GM12878 (cell line): Measurements from ENCODE around the gene UMAD1. TPM values are rescaled to one million over a fixed set of nuclear protein-coding genes. Genes with fewer than 3 reads are reported as not detected.

Experiments used
- ATF2 ChIP-seq: IDR thresholded peaks from 2 replicates; pipeline ENCODE4 v1.6.1; 2012; ENCODE audit warnings: low read length, inconsistent platforms
- CEBPZ ChIP-seq: fragments of 150-350 bp; IDR thresholded peaks from 2 replicates; pipeline ENCODE4 v1.6.1; 2016; ENCODE audit warnings: low read depth, low read length
- CHD1 ChIP-seq: IDR thresholded peaks from 2 replicates; pipeline ENCODE4 v1.6.1; 2012; ENCODE audit warnings: low read depth, low read length, improper control_type of control experiment
- CHD2 ChIP-seq: IDR thresholded peaks from 2 replicates; pipeline ENCODE4 v1.6.1; 2011; ENCODE audit warnings: low read depth, low read length, improper control_type of control experiment, borderline replicate concordance
- CHD4 ChIP-seq: fragments of 200-600 bp; sonication (generic); IDR thresholded peaks from 2 replicates; pipeline ENCODE4 v1.6.1; 2016; ENCODE audit warnings: mild to moderate bottlenecking
- CTCF ChIP-seq, 3 experiments: IDR thresholded peaks in 2 of 3; conservative IDR thresholded peaks in 1 of 3; 2 replicates each; pipeline ENCODE4 v1.5.1; 2011; ENCODE audit warnings: low read depth in 3 of 3, low read length in 3 of 3, mild to moderate bottlenecking in 3 of 3, control low read depth in 2 of 3, moderate library complexity in 2 of 3, inconsistent platforms in 1 of 3, mixed read lengths in 1 of 3; ENCODE audit not compliant: control insufficient read depth in 2 of 3, insufficient read depth in 1 of 3; ENCODE audit errors: extremely low read depth in 1 of 3
- E4F1 ChIP-seq: fragments of 450-650 bp; IDR thresholded peaks from 2 replicates; pipeline ENCODE4 v1.6.1; 2018; ENCODE audit warnings: borderline replicate concordance, mild to moderate bottlenecking; ENCODE audit not compliant: partially characterized antibody
- FOXM1 ChIP-seq: IDR thresholded peaks from 2 replicates; pipeline ENCODE4 v1.6.1; 2012; ENCODE audit warnings: low read depth, mild to moderate bottlenecking, inconsistent platforms, low read length, moderate library complexity
- MEF2B ChIP-seq: fragments of 450-650 bp; IDR thresholded peaks from 2 replicates; pipeline ENCODE4 v1.6.1; 2018; ENCODE audit warnings: mild to moderate bottlenecking, moderate library complexity; ENCODE audit not compliant: partially characterized antibody, poor library complexity, severe bottlenecking
- MTA3 ChIP-seq: IDR thresholded peaks from 2 replicates; pipeline ENCODE4 v1.6.1; 2012; ENCODE audit warnings: low read length, inconsistent platforms, borderline replicate concordance
- NFIC ChIP-seq: IDR thresholded peaks from 2 replicates; pipeline ENCODE4 v1.6.1; 2012; ENCODE audit warnings: low read depth, mild to moderate bottlenecking, inconsistent platforms, low read length, moderate library complexity
- NFXL1 ChIP-seq: fragments of 450-650 bp; IDR thresholded peaks from 2 replicates; pipeline ENCODE4 v1.6.1; 2017; ENCODE audit warnings: antibody characterized with exemption, mild to moderate bottlenecking, borderline replicate concordance
- PAX5 ChIP-seq: IDR thresholded peaks from 2 replicates; pipeline ENCODE4 v1.6.1; 2011; ENCODE audit warnings: low read depth, low read length, borderline replicate concordance
- POLR2AphosphoS2 ChIP-seq: IDR thresholded peaks from 2 replicates; pipeline ENCODE4 v1.6.1; 2011; ENCODE audit warnings: low read depth, mild to moderate bottlenecking, low read length, improper control_type of control experiment, moderate library complexity
- RUNX3 ChIP-seq: IDR thresholded peaks from 2 replicates; pipeline ENCODE4 v1.6.1; 2012; ENCODE audit warnings: low read length, inconsistent platforms
- SIN3A ChIP-seq: IDR thresholded peaks from 2 replicates; pipeline ENCODE4 v1.6.1; 2012; ENCODE audit warnings: low read depth, low read length, improper control_type of control experiment
- SIX5 ChIP-seq: IDR thresholded peaks from 2 replicates; pipeline ENCODE4 v1.6.1; 2011; ENCODE audit warnings: mild to moderate bottlenecking, low read depth, low read length, moderate library complexity; ENCODE audit not compliant: severe bottlenecking
- SMAD1 ChIP-seq: fragments of 450-650 bp; IDR thresholded peaks from 2 replicates; pipeline ENCODE4 v1.6.1; 2018; ENCODE audit warnings: mild to moderate bottlenecking, low read depth; ENCODE audit not compliant: partially characterized antibody
- ZBED1 ChIP-seq: IDR thresholded peaks from 2 replicates; pipeline ENCODE4 v1.6.1; 2016; ENCODE audit warnings: borderline replicate concordance
- ZNF24 ChIP-seq: fragments of 450-650 bp; IDR thresholded peaks from 2 replicates; pipeline ENCODE4 v1.6.1; 2017; ENCODE audit warnings: antibody characterized with exemption, mild to moderate bottlenecking
- polyA plus RNA-seq, 11 experiments: library from polyadenylated mRNA; depleted of rRNA in 4 of 11; unstranded in 6 of 11; stranded (reverse) in 5 of 11; fragments of >200 nt; fragmentation: Nextera tagmentation in 4 of 11; fragmentation: Illumina TruSeq in 1 of 11; extraction: Ambion mirVana in 4 of 11; extraction: Trizol in 1 of 11; gene quantifications; 1 replicate in 1 of 11; 2 replicates in 10 of 11; pipeline versions ENCODE4 v1.2.1 to v1.2.3, GENCODE V29; 2011 to 2016; ENCODE audit warnings: inconsistent platforms in 2 of 11, missing spikeins in 2 of 11, low read depth in 1 of 11
- total RNA-seq, 4 experiments: library from RNA; depleted of rRNA in 3 of 4; stranded (reverse); fragments of >200 nt in 3 of 4; fragmentation: Illumina TruSeq in 1 of 4; extraction: Trizol in 1 of 4; gene quantifications; 2 replicates each; pipeline versions ENCODE4 v1.2.1 to v1.2.3, GENCODE V29; 2013 to 2021

The UMAD1 gene
- total and polyA plus RNA-seq, 10 of the 15 experiments (the other 5 are each of a cell fraction or from before 2014, with no cell fraction given): 6.0 to 28.6 (median 9.3) TPM

- TF ChIP-seq CTCF (IDR thresholded peaks at IDR 0.05 in 2 of 3, conservative IDR thresholded peaks at IDR 0.05 in 1 of 3; ENCODE audit: control insufficient read depth in 2 of 3, extremely low read depth in 1 of 3, insufficient read depth in 1 of 3, low read depth in 3 of 3, low read length in 3 of 3) (no peak), RUNX3 (peak; percentile 94), SMAD1 (no peak), SIN3A (no peak), NFIC (peak; percentile 82), MEF2B (peak; percentile 58), POLR2AphosphoS2 (no peak), SIX5 (no peak), E4F1 (no peak), CHD2 (0 out of 2 replicates have a peak, but pooled peaks have one; percentile 22), PAX5 (0 out of 2 replicates have a peak, but pooled peaks have one; percentile 20), FOXM1 (peak; percentile 74), NFXL1 (no peak), CHD4 (no peak), CHD1 (no peak), ATF2 (peak; percentile 79), ZBED1 (peak; percentile 55; the same call in 1 of the 2 replicates), CEBPZ (no peak), MTA3 (no peak), ZNF24 (peak; percentile 84)
These were observed 180.4 kb downstream of the UMAD1 start (continued) for GRCh38 chr7:7820939-7821338.
